DMS53 treated with DMSO at 0.1 percent for 48 hours (cell line): Measurements from ENCODE around the gene KRTAP5-10.
"Not testable (repeated sequence)": the region's sequence is repeated elsewhere in the genome, so short reads cannot be mapped to it uniquely, and the experiment has no call there.

ENCODE experiments used
- DNase-seq: peaks from one replicate; lab custom pipeline; 2025; ENCODE audit not compliant: unreplicated experiment; lab: John Stamatoyannopoulos, UW

The KRTAP5-10 gene

DNA sequence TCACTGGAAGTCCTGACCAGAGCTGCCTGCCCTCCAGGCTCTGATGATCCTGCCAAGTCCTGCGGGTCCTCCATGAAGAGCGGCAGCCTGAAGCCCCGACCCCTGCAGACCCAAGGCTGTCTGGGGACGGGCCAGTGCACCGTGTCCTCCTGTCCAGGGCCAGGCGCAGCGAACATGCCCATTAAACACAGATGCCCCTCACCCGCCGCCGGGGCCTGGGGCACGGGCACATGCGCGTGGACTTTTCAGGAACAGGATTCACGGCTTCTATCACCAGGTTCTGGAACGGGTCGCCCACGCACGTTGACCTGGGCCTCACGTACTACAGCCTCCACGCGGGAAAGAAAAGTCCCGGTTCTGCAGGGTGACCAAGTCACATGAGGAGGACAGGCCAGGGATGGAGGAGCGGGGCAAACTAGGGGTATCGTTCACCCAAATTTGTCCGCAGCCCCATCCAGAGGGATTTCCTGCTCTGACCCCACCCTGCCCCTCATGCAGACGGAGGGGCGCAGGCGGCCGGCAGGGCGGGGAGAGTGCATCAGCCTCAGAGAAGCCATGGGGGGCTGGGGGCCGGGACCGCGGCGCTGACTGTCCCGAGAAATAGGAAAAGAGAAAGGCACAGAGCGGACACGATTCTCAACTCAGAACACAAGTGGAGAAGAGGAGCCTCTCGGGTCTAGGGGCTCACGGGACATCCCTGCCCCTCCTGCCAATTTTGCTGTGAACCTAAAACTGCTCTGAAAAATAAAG, 5.9 kb downstream of the KRTAP5-10 start:
- not testable (repeated sequence) for DNase-seq

DNA sequence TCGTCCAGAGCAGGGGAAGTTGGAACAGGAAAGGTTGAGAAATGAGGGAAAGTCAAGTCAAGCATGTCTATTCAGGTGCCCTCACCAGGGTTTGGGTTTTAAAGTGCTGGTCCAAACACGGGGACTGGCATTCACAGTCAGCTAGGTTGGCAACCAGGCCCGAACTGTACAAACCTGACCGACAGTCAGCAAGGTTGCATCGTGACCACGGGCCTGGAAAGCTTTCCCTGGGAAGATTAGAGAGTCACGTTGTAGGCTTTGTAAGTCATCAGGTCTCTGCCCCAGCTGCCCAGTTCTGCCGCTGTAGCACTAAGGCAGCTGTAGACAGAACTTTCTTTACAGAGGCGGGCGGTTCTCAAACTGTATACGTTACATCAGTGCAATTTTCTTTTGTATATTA, 7.4 kb downstream of the KRTAP5-10 start:
- no peak for DNase-seq

DNA sequence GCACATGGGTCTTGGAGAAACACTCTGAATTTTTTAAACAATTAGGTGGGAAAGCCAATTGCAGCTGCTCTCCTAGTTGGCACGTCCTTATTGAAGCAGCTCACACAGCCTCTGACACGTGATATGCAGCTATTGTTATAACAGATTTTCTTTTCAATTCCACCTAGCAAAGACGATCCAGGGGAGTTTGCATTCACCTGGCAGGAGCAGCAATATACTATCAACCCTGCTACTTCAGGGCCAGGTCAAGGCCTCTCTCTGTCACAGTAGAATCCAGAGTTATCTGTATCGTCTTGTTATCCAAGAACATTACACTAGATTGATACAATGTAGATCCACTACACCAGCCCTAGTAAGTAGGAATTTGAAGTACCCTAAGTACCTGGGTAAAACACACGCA, 9.1 kb downstream of the KRTAP5-10 start:
- DNase-seq = no peak

DNA sequence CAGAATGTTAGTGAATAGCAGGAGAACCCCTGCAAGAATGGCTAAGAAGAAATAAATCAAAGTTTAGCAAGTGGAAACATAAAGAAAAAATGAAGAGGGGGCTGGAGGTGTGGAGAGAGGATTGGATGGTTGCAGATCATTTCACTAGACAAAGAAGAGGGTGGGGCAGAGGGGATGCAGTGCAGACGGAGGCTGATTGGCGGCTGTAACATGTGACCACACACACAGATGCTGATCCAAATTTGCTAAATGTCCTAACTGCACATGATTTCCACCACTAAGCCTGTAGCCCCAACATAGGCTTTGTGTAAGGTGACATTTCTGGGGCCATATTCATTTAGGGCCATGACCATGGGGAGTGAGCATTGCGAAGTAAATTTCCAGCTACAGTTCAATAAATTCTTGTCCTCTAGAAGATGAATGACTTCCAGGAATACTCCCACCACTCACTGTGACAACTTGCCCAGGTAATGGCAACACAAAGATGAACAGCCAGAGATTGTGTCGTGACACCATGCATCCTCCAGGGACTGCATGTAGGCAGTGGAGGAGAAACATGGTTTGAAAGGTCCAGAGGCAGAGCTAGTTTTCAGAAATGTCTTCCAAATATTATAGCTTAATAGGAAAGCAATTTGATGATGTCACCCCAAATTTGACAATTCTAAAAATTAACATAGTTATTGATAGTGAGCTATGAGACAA, 10.5 kb downstream of the KRTAP5-10 start:
- DNase-seq = no peak

DNA sequence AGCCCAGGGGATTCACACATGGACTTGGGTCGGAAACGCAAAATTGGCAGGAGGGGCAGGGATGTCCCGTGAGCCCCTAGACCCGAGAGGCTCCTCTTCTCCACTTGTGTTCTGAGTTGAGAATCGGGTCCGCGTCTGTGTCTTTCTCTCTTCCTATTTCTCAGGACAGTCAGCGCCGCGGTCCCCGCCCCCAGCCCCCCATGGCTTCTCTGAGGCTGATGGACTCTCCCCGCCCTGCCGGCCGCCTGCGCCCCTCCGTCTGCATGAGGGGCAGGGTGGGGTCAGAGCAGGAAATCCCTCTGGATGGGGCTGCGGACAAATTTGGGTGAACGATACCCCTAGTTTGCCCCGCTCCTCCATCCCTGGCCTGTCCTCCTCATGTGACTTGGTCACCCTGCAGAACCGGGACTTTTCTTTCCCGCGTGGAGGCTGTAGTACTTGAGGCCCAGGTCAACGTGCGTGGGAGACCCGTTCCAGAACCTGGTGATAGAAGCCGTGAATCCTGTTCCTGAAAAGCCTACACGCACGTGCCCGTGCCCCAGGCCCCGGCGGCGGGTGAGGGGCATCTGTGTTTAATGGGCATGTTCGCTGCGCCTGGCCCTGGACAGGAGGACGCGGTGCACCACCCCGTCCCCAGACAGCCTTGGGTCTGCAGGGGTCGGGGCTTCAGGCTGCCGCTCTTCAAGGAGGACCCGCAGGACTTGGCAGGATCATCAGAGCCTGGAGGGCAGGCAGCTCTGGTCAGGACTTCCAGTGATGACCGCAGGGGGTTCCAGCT, 11.5 kb downstream of the KRTAP5-10 start:
- not testable (repeated sequence) for DNase-seq

DNA sequence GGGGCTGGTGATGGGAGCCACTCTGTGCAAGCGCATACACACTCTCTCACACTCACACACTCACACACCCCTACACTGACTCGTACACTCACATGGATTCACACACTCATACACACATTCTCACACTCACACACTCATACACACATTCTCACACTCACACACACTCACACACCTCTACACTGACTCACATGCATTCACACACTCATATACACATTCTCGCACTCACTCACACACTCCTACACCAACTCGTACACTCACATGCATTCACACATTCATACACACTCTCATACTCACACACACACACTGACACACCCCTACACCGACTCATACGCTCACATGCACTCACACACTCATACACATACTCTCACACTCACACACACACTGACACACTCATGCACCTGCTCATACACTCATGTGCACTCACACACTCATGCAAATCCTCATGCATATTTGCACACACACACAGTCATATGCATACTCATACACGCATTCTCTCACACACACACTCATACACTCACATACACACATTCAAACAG, 12.2 kb downstream of the KRTAP5-10 start:
- no peak for DNase-seq

DNA sequence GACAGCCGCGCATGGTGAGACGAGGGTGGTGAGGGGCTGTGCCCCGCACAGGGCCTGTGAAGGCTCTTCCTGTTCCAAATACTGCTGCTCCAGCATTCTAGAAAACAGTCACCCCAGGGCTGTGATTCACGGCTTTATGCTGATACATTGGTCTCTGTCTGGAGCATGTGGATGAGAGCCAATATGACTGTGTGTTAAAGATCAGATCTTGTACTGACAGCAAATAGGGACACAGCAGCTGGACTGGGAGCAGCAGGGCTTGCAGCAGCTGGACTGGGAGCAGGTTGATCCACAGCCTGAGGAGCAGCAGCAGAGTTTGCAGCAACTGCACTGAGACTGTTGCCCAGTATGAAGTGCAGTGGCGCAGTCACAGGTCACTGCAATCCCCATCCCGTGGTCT, 14.2 kb downstream of the KRTAP5-10 start:
- not testable (repeated sequence) for DNase-seq

DNA sequence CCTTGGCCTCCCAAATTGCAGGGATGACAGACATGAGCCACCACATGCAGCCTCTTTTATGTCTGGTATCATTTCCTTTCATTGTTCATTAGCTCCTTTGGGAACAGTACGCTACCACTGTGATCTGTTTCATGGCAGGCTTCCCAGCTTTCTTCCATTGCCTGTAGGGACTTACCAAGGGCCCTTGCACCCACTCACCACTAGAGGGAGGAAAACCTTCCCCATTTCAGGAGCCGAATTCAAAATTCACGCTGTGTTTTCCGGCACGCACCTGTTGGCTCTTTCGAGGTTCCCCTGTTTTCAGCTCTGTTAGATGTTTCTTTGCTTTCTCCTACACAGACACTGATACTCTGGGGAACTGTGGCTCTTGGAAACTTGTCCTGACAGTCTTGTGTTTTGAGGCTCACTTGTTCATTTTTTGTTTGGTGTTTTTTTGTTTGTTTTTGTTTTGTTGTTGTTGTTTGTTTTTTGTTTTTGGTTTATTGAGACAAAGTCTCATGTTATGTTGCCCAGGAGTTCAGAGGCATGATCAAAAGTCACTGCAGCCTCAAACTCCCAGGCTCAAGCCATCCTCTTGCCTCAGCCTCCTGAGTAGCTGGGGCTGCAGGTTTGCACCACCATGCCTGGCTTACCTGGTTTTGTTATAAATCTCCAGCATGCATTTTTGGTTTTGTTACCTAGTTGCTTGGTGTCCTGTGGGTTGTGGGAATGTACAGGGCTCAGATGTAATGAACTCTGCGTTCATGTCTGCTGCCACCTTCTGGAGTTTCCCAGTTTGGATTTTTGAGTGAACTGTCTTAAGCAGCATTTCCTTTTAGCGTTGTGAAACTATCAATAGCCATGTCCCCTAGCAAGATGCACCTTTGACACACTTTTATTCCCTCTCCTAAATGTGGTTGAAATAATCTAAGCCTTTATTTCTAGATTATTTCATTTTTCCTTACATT, 15.0 kb downstream of the KRTAP5-10 start:
- peak; percentile 94 for DNase-seq

DNA sequence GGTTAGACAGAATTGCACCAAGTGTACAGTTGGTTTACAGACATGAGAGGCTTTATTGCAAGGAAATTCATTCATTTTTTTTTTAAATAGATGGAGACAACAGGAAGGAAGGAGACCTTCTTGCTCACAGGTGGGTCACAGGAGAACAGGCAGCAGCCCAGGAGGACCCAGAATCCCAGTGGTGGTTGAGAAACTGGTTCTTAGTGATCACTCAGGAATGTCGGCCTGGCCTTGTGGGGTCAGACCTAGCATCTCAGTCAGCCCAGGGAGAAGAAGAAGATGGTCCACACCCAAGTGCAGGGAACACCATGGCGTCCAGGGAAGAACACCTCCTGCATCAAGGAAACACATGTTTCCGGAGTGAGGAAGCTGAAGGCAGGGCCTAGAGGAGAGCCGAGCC, 16.5 kb downstream of the KRTAP5-10 start:
- no peak for DNase-seq

DNA sequence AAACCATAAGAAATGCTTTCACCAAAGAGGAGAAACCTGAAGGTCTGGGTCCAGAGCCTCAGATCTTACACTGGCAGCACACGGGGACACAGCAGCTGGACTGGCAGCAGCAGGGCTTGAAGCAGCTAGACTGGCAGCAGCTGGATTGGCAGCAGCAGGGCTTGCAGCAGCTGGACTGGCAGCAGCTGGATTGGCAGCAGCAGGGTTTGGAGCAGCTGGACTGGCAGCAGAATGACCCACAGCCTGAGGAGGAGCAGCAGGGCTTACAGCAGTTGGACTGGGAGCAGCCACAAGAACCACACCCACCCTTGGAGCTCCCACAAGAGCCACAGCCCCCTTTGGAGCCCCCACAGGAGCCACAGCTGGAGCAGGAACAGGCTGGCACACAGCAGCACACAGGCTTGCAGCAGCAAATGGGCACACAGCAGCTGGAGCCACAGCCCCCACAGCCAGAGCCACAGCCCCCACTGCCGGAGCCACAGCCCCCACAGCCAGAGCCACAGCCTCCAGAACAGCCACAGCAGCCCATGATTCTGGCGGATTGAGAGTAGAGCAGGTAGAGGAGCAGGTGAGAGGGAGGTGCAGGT, 17.0 kb downstream of the KRTAP5-10 start, which contains the start of gene KRTAP5-11:
KRTAP5-11 (minus strand) TSS at position 567 of the 587 bp plus-strand sequence; CDS start at position 529, 38 bp downstream.
- no peak for DNase-seq

DNA sequence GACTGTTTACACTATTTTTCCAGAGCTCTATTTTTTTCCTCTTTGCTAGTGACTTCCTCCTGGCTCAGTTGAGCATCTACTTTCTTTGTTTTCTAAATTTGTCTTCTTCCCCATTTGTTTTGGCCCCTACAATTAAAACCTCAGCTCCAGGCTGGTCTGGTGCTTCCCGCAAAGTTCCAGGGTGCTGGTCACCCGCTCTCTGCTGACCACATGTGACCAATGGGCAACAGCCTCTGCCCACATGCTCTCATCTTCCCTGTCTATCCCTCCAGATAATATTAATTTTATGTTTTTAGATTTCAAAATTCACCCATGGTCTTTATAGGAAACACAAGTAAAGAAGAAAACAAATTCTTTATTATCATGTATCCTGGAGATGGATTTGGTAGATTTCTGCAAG, 17.6 kb downstream of the KRTAP5-10 start:
- not testable (repeated sequence) for DNase-seq

DNA sequence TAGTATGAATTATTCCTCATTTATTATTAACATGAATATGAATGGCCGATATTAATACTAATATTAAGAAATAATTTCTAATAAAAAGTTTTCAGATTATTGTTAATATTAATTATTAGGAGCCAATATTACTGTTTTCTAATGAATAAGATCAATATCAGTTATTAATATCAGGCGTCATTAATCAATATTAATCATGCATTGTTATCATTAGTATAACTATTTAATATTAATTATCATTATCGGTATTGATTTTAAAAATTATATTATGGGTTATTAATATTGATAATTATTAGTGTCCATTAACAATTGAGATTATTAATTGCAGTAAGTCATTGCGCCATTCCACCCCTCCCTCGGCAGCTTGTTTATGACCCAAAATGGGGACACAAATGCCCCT, 20.3 kb downstream of the KRTAP5-10 start:
- not testable (repeated sequence) for DNase-seq

DNA sequence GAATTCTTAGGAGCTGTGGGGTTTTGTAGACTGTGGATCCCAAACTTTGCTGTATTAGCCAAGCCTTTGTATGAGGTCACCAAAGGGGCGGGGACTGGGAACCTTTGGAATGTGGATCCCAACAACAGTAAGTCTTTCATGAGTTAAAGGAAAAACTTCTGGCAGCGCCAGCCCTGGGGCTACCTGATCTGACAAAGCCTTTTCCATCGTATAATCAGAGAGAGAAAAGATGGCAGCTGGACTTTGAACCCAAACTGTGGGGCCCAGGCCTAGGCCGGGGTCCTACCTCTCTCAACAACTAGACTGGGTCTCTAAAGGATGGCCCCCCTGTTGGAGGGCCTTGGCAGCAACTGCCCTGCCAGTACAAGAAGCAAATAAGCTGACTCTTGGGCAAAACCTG, 23.0 kb downstream of the KRTAP5-10 start:
- DNase-seq = not testable (repeated sequence)

DNA sequence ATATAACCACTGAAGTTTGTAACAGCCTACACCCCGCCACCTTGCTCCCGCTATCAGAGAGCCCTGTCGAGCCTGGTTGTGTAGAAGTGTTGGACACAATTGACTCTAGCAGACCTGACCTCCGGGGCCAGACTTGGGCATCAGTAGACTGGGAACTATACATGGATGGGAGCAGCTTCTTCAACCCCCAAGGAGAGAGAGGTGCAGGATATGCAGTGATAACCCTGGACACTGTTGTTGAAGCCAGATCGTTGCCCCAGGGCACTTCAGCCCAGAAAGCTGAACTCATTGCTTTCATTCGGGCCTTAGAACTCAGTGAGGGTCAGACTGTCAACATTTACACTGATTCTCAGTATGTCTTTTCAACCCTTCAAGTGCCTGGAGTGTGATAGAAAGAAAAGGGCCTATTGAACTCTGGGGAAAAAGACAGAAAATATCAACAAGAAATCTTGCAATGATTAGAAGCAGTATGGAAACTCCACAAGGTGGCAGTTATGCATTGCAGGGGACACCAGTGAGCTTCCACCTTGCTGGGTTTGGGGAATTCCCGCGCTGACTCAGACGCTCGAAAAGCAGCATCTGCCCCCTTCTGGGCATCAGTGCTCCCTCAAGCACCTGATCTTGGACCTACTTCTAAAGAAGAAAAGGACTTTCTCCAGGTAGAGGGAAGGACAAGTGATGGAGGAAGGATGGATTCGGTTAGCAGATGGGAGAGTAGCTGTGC, 23.6 kb downstream of the KRTAP5-10 start:
- peak; percentile 11 for DNase-seq

DNA sequence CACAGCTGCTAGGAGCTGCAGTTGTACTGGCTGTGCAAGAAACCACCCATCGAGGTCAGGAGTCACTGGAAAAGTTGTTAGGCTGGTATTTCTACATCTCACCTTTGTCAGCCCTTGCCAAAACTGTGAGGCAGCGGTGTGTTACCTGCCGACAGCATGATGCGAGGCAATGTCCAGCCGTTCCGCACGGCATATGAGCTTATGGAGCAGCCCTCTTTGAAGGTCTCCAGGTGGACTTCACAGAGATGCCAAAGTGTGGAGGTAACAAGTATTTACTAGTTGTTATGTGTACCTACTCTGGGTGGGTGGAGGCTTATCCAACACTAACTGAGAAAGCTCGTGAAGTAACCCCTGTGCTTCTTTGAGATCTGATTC, 24.2 kb downstream of the KRTAP5-10 start:
- not testable (repeated sequence) for DNase-seq

DNA sequence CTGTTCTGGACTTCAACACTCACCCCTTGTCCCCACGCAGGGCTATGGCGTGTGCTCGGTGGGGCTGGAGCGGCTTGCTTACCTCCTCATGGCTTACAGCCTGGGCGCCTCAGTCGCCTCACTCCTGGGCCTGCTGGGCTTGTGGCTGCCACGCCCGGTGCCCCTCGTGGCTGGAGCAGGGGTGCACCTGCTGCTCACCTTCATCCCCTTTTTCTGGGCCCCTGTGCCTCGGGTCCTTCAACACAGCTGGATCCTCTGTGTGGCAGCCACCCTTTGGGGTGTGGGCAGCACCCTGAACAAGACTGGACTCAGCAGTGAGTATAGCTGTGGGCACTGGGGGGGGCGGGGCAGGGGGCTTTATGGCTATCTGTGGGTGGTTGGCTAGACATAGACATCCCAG, 37.9 kb downstream of the KRTAP5-10 start:
- DNase-seq = not testable (repeated sequence)

DNA sequence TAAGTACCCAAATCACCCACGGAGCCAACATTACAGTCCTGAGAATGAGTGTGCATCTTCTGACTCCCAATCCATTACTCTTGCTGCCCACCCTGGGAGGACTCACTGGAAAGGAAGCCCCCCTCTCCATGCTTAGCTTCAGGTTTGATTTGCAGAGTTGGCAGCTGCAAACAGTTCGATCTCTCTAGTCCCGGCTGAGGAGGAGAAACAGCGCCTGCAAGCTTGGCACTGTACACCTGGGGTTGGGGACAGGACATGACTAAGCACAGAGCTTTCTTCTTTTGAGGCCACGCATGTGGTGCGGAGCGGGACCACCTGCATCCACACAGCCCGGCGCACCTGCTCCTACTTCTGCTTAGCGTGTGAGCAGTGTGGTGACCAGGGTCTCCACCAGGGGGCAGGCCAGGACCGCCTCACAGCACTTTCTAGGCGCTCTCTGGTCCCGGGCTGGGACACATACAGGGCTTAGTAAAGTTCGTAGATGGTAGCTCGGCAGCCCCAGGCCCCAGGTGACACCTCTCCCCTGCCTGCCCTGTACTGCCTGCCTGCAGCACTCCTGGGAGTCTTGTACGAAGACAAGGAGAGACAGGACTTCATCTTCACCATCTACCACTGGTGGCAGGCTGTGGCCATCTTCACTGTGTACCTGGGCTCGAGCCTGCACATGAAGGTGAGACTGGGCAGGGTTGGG, 39.6 kb downstream of the KRTAP5-10 start:
- DNase-seq = peak; percentile 10

DNA sequence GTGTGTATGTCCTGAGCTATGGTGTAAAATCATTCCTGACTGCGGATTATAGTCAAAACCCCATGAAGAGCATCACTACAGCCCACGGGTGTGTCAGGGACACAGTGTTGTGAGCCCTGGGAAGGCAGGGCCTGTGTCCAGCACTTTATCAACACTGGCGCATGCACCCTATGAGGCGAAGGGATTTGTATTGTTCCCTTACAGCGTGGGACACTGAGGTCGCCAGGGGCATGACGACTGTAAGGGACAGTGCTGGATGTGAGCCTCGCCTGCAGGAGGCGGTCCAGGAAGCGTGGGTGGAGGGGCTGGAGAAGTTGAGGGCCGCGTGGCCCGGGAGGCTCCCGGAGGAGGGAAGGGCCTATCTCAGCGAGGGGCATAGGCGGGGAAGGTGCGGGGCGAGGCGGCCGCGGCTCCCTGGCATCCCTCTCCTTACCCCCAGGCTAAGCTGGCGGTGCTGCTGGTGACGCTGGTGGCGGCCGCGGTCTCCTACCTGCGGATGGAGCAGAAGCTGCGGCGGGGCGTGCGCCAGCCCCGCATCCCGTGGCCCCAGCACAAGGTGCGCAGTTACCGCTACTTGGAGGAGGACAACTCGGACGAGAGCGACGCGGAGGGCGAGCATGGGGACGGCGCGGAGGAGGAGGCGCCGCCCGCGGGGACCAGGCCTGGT, 41.6 kb downstream of the KRTAP5-10 start:
- DNase-seq = peak; percentile 15
